GM19468 (cell line): ENCODE measurements around the gene TMEM61.
"Not testable (repeated sequence)": the region's sequence is repeated elsewhere in the genome, so short reads cannot be mapped to it uniquely, and the experiment has no call there.

Experiments
- ATAC-seq: cut with Tn5 transposase; IDR thresholded peaks from one replicate; pipeline ENCODE4 v1.9.1; 2021; ENCODE audit warnings: mild to moderate bottlenecking, moderate library complexity, moderate number of reproducible peaks; ENCODE audit not compliant: unreplicated experiment; ENCODE audit errors: extremely low read depth

The TMEM61 gene

DNA sequence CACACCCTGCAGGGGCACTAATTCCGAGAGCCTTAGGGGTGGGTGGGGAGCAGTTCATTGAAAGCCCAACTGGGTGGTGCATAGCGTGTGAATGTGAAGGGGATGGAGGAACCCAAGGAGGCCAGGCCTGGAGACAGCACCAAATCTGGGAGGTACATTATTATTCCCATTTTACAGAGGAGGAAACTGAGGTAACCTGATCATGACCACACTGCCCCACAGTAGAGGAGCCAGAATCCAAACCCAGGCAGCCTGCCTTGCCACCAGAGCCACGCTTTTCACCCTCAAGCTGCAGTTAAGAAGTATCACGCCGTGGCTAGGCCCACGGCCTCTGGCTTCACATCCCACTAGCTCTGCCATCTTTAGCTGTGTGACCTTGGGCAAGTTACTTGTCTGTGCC lies 17.7 kb downstream of the TMEM61 start:
- no peak for ATAC-seq

- ATAC-seq = no peak
These were observed 18.2 kb downstream of the TMEM61 start, which contains the start of gene BSND for GRCh38 chr1:54998677-54999076. TSS of gene BSND (plus strand) at chr1:54998933. CDS start at chr1:54999187, 254 bp downstream.

DNA sequence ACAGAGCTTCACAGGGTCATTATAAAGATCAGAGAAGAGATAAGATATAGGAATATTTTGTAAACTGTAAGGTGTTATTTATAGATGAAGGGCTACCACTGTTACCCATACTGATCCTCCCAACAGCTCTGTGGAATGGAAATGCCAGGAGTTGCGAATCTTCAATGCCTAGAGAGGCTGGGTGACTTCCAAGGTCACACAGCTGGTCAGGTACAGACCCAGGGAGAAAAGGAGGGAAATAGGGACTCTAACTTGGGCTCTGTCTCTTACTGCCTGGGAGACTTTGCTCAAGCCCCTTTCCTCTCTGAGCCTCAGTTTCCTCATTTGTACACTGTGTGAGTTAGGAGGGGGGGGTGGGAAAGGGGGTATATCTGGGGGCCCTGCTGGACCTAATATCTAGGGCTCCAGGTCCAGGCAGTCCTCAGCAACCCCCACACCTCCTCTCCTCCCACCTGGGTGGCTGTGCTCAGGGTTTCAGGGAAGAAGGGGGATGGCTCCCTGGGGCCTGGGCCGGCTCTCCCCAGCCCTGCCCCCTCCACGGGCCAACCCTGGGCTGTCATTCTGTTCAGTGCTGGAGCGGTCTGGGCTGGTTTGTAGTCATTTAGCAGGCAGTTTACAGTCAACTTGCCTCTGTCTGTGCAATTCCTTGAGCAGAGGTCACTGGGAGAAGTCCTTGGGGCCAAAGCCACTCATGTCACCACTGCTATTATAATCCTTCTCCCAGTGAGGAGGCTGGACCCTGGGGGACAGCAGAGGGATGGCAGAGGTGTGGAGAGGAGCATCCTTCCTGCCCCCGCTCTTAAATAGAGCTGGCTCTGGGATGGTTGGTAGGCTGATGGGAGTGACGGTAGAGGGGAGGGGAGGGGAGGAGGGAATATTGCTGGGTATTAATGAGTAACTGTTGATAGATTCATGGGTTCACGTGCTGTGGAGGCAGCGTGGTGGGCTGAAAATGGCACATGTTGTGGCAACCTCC lies 20.0 kb downstream of the TMEM61 start:
- ATAC-seq = no peak

GRCh38 chr1:55001311-55001710 lies 20.9 kb downstream of the TMEM61 start:
- ATAC-seq = no peak

DNA sequence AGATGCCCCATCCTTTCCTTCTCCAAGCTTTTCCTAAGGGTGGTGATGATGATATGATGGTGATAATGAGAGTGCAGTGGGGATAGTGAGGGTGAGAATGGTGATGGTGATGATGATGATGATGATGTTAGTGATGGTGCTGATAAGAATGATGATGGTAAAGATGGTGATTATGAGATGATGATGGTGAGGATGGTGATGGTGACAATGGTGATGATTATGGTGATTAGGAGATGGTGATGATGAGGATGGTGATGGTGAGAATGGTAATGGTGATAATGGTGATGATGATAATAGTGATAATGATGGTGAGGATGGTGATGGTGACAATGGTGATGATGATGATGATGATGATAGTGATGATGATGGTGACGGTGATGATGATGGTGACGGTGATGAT lies 22.3 kb downstream of the TMEM61 start:
- no peak for ATAC-seq

DNA sequence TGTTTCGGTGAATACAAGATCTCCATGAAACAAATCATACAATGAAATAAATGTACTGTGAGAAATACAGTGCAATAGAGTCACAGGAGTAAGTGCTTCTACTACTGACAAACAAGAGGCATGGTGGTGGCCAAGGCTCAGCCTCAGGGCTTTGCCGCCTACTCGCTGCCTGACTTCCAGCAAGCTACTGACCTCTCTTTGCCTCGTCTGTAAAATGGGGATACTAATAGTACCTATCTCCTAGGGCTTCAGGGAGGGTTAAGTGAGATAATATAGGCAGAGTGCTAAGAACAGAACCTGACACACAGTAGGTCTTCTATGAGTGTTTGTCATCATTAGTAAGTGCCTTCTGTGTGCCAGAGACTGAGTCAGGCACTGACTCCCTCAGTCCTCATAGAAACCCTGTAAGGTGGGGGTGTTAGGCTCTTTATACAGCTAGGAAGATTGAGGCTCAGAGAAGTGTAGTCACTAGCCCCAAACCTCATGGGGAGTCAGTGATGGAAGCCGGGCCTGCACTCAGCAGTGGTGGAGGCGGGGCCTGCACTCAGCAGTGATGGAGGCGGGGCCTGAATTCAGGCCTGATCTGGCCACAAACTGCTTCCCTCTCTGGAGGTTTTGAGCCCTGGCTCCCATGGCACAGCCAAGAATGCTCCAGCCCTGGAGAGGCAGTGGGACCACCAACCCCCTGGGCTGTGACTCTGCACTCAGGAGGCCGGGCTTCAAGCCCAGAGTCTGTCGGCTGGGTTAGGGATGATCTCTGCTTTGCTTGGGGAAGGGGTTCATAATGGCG lies 25.1 kb downstream of the TMEM61 start:
- ATAC-seq = no peak

GRCh38 chr1:55006931-55007330 lies 26.5 kb downstream of the TMEM61 start:
- no peak for ATAC-seq

DNA sequence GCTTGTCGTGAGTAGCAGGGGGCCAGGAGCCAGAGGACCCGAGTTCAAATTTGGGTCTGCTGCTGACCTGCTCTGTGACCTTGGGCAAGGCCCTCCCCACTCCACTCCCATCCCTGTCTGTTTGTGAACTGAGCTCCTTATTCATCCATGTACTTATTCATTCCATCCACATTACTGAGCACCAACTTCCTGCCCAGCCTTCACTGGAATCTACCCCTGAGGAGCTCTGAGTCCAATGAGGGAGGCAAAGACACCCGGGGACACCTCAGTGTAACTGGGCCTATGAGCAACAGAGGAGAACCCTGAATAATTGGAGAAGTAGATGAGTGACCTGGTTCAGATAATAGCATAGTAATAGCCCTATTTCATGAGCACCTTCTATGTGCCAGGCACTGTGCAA lies 27.2 kb downstream of the TMEM61 start:
- no peak for ATAC-seq

- no peak for ATAC-seq
These were observed 29.9 kb downstream of the TMEM61 start for GRCh38 chr1:55010194-55010886.

- ATAC-seq = no peak
These were observed 30.4 kb downstream of the TMEM61 start for GRCh38 chr1:55010887-55011217.

GRCh38 chr1:55012661-55013060 lies 32.2 kb downstream of the TMEM61 start:
- ATAC-seq = no peak

DNA sequence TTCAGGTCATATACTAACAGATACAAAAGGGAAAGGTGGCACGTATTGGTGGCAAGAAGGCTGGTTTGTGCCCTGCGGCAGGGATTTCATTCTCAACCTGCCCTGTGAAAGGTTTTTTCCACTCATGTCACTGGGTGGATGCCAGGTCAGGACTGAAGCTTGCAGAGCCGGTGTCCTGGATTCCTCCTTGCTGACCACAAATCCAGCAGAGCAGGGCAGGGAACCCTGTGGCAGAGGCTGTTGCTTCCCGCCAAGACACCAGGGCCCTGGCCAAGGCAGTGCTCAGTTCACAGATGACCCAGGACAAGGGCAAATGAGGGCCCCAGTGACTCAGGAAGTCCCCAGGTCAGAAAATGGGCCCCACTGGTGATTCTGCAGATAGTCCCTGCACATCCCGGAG lies 34.7 kb downstream of the TMEM61 start:
- no peak for ATAC-seq

GRCh38 chr1:55015731-55016620 lies 35.5 kb downstream of the TMEM61 start:
- no peak for ATAC-seq

GRCh38 chr1:55018395-55018794 lies 38.0 kb downstream of the TMEM61 start:
- no peak for ATAC-seq

GRCh38 chr1:55021942-55022546 lies 41.6 kb downstream of the TMEM61 start:
- ATAC-seq = no peak

DNA sequence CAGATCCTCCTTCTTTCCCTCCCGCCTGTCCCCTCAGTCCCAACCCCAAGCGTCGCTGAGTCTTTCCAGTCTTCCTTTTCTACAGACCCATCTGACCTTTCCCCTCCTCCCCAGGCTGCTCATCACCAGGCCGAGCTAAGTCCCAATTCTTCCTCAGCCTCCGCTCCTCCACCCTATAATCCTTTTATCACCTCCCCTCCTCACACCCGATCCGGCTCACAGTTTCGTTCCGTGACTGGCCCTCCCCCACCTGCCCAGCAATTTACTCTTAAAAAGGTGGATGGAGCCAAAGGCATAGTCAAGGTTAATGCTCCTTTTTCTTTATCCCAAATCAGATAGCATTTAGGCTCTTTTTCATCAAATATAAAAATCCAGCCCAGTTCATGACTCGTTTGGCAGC lies 43.7 kb downstream of the TMEM61 start:
- not testable (repeated sequence) for ATAC-seq

DNA sequence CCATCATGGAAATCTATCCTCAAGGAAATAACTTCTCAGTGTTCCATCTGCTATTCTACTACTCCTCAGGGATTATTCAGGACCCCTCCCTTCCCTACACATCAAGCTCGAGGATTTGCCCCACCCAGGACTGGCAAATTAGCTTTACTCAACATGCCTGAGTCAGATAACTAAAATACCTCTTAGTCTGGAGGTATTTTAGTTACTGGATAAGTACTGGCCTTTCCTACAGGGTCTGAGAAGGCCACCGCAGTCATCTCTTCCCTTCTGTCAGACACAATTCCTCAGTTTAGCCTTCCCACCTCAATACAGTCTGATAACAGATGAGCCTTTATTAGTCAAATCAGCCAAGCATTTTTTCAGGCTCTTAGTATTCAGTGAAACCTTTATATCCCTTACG lies 46.3 kb downstream of the TMEM61 start:
- not testable (repeated sequence) for ATAC-seq

DNA sequence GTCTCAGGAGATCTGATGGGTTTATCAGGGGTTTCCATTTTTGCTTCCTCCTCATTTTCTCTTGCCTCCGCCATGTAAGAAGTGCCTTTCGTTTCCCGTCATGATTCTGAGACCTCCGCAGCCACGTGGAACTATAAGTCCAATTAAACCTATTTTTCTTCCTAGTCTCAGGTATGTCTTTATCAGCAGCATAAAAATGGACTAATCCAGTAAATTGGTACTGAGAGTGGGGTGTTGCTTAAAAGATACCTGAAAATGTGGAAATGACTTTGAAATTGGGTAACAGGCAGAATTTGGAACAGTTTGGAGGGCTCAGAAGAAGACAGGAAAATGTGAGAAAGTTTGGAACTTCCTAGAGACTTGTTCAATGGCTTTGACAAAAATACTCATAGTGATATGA lies 50.7 kb downstream of the TMEM61 start:
- not testable (repeated sequence) for ATAC-seq

DNA sequence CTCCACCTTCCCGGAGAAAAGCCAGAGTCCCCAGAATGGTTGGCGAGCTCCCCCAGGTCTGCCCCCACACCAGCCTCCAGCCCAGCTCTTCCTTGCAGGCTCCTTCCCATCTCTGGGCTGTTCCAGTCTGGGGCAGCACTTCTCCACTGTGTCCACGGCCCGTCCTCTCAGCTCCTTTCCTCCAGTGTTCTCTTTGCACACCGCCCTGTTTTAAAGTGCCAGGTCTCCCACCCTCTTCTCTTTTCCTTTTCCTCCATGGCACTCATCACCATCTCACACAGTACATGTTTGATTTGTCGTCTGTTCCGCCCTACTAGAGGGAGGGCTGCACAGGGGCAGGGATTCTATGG lies 52.8 kb downstream of the TMEM61 start:
- ATAC-seq = no peak
